Ascending aorta (tissue), 2 donors: ENCODE measurements around the gene TMEM181. TPM values are rescaled to one million over a fixed set of nuclear protein-coding genes. Genes with fewer than 3 reads are reported as not detected.
"Not testable (repeated sequence)": the region's sequence is repeated elsewhere in the genome, so short reads cannot be mapped to it uniquely, and the experiment has no call there.

Source experiments
- DNase-seq, 2 donors: peaks; one replicate each; pipeline ENCODE4 v3.0.0-alpha.2; 2019; ENCODE audit warnings: low spot score in 2 of 2
- H3K27ac ChIP-seq, 2 donors: fragments of 200-600 bp; sonication (generic); one replicate each; pipeline ENCODE4 v1.5.1; 2016 to 2017; ENCODE audit warnings: mild to moderate bottlenecking in 1 of 2
- H3K27me3 ChIP-seq: fragments of 200-600 bp; sonication (generic); one replicate; pipeline ENCODE4 v1.5.1; 2017
- H3K36me3 ChIP-seq, 2 donors: fragments of 200-600 bp; sonication (generic); one replicate each; pipeline ENCODE4 v1.5.1; 2016
- H3K4me1 ChIP-seq, 2 donors: fragments of 200-600 bp; sonication (generic); one replicate each; pipeline ENCODE4 v1.5.1; 2016 to 2017; ENCODE audit warnings: mild to moderate bottlenecking in 1 of 2
- H3K4me3 ChIP-seq, 2 donors: fragments of 200-600 bp; sonication (generic); one replicate each; pipeline ENCODE4 v1.5.1; 2016 to 2017; ENCODE audit warnings: mild to moderate bottlenecking in 1 of 2
- H3K9me3 ChIP-seq, 2 donors: fragments of 200-600 bp; sonication (generic); one replicate each; pipeline ENCODE4 v1.5.1; 2016
- intact Hi-C: fragments of 100-400 bp; cut with DNase I; formaldehyde crosslinking; loops from one replicate; pipeline ENCODE4 v1.15.1; 2023
- total RNA-seq: library from RNA; depleted of rRNA; stranded (reverse); fragments of >200 nt; gene quantifications from one replicate; pipeline ENCODE4 v1.1.0, GENCODE V29; 2016
- TF ChIP-seq, protein P1 (sequence below), 3 experiments: fragments of 200-600 bp in 2 of 3; fragments of 450-650 bp in 1 of 3; sonication (generic) in 2 of 3; IDR thresholded peaks; one replicate each; pipeline ENCODE4 v1.5.1; 2016 to 2019; ENCODE audit warnings: antibody characterized with exemption in 3 of 3, mild to moderate bottlenecking in 1 of 3, moderate library complexity in 1 of 3

TMEM181 gene
- total RNA-seq, 1 donor from 2014 or later: 16.3 TPM

DNA sequence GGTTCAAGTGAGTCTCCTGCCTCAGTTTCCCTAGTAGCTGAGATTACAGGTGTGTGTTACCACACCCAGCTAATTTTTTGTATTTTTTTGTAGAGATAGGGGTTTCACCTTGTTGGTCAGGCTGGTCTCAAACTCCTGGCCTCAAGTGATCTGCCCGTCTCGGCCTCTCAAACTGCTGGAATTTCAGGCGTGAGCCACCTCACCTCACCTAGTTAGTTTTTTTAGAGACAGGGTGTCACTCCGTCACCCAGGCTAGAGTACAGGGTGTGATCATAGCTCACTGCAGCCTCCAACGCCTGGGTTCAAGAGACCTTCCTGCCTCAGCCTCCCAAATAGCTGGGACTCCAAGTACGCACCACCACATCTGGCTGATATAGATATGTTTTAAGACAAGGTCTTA lies 112.8 kb downstream of the TMEM181 start:
- intact Hi-C loops: no loop called here
- H3K27ac ChIP-seq: no peak overlapping the region
- no peaks in the 10 kb centered on the region for H3K36me3 ChIP-seq
- TF ChIP-seq, protein P1, sequence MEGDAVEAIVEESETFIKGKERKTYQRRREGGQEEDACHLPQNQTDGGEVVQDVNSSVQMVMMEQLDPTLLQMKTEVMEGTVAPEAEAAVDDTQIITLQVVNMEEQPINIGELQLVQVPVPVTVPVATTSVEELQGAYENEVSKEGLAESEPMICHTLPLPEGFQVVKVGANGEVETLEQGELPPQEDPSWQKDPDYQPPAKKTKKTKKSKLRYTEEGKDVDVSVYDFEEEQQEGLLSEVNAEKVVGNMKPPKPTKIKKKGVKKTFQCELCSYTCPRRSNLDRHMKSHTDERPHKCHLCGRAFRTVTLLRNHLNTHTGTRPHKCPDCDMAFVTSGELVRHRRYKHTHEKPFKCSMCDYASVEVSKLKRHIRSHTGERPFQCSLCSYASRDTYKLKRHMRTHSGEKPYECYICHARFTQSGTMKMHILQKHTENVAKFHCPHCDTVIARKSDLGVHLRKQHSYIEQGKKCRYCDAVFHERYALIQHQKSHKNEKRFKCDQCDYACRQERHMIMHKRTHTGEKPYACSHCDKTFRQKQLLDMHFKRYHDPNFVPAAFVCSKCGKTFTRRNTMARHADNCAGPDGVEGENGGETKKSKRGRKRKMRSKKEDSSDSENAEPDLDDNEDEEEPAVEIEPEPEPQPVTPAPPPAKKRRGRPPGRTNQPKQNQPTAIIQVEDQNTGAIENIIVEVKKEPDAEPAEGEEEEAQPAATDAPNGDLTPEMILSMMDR (IDR thresholded peaks at IDR 0.05): no peak
- no peaks in the 10 kb centered on the region for H3K27me3 ChIP-seq
- H3K4me3 ChIP-seq: no peak overlapping the region
- DNase-seq: no peak
- H3K9me3 ChIP-seq: no peaks in the 10 kb centered on the region
- no peaks in the 10 kb centered on the region for H3K4me1 ChIP-seq

DNA sequence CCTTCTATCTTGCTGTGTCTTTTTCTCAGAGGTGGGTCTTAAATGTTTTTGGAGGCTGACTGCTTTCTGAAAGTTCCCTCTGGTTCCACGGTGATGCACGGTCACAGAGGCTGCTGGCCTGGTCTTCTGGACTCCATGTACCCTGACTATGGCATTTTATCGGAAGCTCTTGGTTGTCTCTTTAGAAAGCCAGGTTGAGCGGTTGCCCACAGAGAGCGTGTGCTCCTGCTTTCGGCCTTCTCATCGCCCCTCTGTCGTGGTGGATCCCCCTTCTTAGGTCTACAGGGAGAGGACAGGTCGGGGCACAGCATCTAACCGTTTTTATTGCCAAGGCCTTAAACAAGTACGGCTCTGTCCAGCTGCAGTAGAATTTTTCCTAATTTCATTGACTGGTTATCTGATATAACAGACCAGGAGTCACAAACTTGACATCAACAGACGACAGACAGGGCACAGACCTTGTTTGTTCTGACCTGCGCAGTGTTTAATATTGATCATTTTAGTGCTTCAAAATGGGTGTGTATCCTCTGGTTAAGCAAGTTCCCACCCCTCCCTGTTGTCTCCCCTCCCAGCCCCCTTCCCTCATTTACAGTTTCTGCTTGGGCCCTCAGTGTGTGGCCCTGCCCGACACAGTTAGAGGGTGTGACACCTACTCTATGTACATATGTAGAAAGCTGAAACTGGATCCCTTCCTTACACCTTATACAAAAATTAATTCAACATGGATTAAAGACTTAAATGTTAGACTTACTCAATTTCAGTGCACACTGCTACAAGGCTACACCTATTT lies 114.6 kb downstream of the TMEM181 start:
- Histone ChIP-seq H3K4me3 (no peak overlapping the region), H3K36me3 (no peaks in the 10 kb centered on the region), H3K27ac (no peak overlapping the region), H3K27me3 (no peaks in the 10 kb centered on the region), H3K4me1 (no peaks in the 10 kb centered on the region), H3K9me3 (no peaks in the 10 kb centered on the region)
- TF ChIP-seq, protein P1 (IDR thresholded peaks at IDR 0.05): no peak
- intact Hi-C loops: no loop called here
- DNase-seq: no peak

DNA sequence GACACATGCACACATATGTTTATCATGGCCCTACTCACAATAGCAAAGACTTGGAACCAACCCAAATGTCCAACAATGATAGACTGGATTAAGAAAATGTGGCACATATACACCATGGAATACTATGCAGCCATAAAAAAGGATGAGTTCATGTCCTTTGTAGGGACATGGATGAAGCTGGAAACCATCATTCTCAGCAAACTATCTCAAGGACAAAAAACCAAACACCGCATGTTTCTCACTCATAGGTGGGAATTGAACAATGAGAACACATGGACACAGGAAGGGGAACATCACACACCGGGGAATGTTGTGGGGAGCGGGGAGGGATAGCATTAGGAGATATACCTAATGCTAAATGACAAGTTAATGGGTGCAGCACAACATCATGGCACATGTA lies 117.2 kb downstream of the TMEM181 start:
- DNase-seq, H3K4me3 ChIP-seq, H3K9me3 ChIP-seq, H3K36me3 ChIP-seq, intact Hi-C loops, H3K27me3 ChIP-seq, H3K27ac ChIP-seq, H3K4me1 ChIP-seq: not testable (repeated sequence)

DNA sequence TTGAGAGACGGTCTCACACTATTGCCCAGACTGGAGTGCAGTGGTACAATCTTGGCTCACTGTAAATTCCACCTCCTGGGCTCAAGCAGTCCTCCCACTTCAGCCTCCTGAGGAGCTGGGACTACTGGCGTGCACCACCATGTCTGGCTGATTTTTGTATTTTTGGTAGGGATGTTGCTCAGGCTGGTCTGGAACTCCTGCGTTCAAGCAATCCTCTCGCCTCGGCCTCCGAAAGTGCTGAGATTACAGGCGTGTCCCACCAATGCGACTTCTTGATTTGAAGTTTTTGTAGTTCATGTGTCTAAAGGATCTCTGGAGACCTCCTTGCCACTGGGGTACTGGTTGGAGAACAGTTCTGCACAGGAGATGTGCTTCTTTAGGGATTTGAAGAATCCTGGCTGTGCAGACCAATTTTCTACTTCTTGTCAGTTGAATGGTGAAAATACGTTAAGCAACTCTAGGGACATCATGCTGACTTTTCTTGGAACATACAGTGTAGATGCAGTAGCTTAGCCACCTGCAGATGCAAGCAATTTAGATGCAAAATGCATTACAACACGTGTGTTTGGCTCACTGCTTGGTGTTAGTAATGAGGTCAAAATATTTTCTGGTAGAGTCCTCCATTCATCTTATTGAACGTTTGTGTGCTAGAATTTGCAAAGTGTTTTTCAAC lies 118.2 kb downstream of the TMEM181 start:
- Histone ChIP-seq H3K4me1 (no peaks in the 10 kb centered on the region), H3K27ac (no peak overlapping the region), H3K27me3 (no peaks in the 10 kb centered on the region), H3K36me3 (no peaks in the 10 kb centered on the region), H3K4me3 (no peak overlapping the region), H3K9me3 (no peaks in the 10 kb centered on the region)
- DNase-seq: no peak
- intact Hi-C loops: no loop called here
- TF ChIP-seq, protein P1 (IDR thresholded peaks at IDR 0.05): no peak

DNA sequence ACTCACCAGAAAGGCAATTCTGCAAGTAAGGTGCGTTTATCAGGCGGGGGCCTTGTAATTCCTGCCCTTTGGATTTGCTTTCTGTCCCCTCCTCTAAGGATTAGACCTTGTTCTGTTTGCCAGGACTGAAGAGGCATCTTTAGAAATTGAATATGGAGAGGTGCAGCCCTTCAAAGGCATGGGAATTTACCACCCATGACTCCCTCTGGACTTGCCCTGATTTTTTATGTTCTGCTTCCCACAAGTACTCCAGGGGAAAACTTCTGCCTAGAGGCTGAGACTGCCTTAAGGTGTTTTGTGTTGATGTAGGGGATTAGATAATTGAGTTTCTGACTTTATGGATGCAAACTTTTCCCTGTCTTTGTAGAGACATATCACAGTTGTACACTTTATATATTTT lies 120.1 kb downstream of the TMEM181 start:
- TF ChIP-seq, protein P1 (IDR thresholded peaks at IDR 0.05): no peak
- Histone ChIP-seq H3K9me3 (no peaks in the 10 kb centered on the region), H3K4me1 (no peaks in the 10 kb centered on the region), H3K27ac (no peak overlapping the region), H3K27me3 (no peaks in the 10 kb centered on the region), H3K4me3 (no peak overlapping the region), H3K36me3 (no peaks in the 10 kb centered on the region)
- DNase-seq: no peak
- intact Hi-C loops: no loop called here

DNA sequence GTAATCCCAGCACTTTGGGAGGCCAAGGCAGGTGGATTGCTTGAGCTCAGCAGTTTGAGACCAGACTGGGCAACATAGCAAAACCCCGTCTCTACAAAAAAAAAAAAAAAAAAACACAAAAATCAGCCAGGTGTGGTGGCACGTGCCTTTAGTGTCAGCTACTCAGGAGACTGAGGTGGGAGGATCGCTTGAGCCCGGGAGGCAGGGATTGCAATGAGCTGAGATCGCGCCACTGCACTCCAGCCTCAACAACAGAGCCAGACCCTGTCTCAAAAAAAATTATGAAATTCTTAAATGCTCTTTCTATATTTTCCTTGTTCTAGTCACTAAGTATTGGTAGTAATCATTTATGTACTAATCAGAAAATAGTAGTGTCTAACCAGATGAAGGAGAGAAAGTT lies 120.6 kb downstream of the TMEM181 start:
- H3K36me3 ChIP-seq: no peaks in the 10 kb centered on the region
- no peak overlapping the region for H3K27ac ChIP-seq
- H3K4me3 ChIP-seq: no peak overlapping the region
- no peak for DNase-seq
- no peaks in the 10 kb centered on the region for H3K27me3 ChIP-seq
- H3K4me1 ChIP-seq: no peaks in the 10 kb centered on the region
- intact Hi-C loops: no loop called here
- no peaks in the 10 kb centered on the region for H3K9me3 ChIP-seq
- TF ChIP-seq, protein P1 (IDR thresholded peaks at IDR 0.05): no peak
